H9 (cell line): Measurements from ENCODE around the gene WNT3A. TPM values are rescaled to one million over a fixed set of nuclear protein-coding genes. Genes with fewer than 3 reads are reported as not detected.
"Not testable (repeated sequence)": the region's sequence is repeated elsewhere in the genome, so short reads cannot be mapped to it uniquely, and the experiment has no call there.

Experiments used
- DNase-seq: peaks from one replicate; pipeline ENCODE4 v3.0.0-alpha.2; 2017
- H2AFZ ChIP-seq: one replicate; pipeline ENCODE4 v1.6.1; 2013; ENCODE audit warnings: mild to moderate bottlenecking, low read length, control low read depth, moderate library complexity
- H2AK5ac ChIP-seq: 2 replicates; pipeline ENCODE4 v1.6.1; 2013; ENCODE audit warnings: low read length, control low read depth, mixed read lengths; ENCODE audit not compliant: insufficient read length
- H2BK120ac ChIP-seq: one replicate; pipeline ENCODE4 v1.6.1; 2013; ENCODE audit warnings: low read depth, mild to moderate bottlenecking, low read length, control low read depth, inconsistent platforms; ENCODE audit not compliant: poor library complexity, severe bottlenecking
- H2BK12ac ChIP-seq: 2 replicates; pipeline ENCODE4 v1.6.1; 2013; ENCODE audit warnings: low read length, control low read depth, mixed read lengths, low read depth; ENCODE audit not compliant: insufficient read length
- H2BK15ac ChIP-seq: 2 replicates; pipeline ENCODE4 v1.6.1; 2013; ENCODE audit warnings: low read depth, low read length, control low read depth
- H2BK20ac ChIP-seq: one replicate; pipeline ENCODE4 v1.6.1; 2013; ENCODE audit warnings: low read depth, mild to moderate bottlenecking, low read length, control low read depth, inconsistent platforms; ENCODE audit not compliant: poor library complexity, severe bottlenecking
- H2BK5ac ChIP-seq: 2 replicates; pipeline ENCODE4 v1.6.1; 2013; ENCODE audit warnings: low read length, control low read depth, mixed read lengths; ENCODE audit not compliant: insufficient read length
- H3K14ac ChIP-seq: 2 replicates; pipeline ENCODE4 v1.6.1; 2013; ENCODE audit warnings: low read length, control low read depth; ENCODE audit not compliant: insufficient read depth
- H3K18ac ChIP-seq: 2 replicates; pipeline ENCODE4 v1.6.1; 2013; ENCODE audit warnings: low read depth, mild to moderate bottlenecking, mixed read lengths, low read length, control low read depth; ENCODE audit not compliant: insufficient read length
- H3K23ac ChIP-seq: 2 replicates; pipeline ENCODE4 v1.6.1; 2013; ENCODE audit warnings: low read length, control low read depth, mixed read lengths, low read depth; ENCODE audit not compliant: insufficient read length
- H3K23me2 ChIP-seq: 2 replicates; pipeline ENCODE4 v1.6.1; 2013; ENCODE audit warnings: low read depth, mild to moderate bottlenecking, mixed read lengths, low read length, control low read depth; ENCODE audit not compliant: insufficient read length, poor library complexity, severe bottlenecking
- H3K27ac ChIP-seq: 2 replicates; pipeline ENCODE4 v1.5.1; 2013; ENCODE audit warnings: low read length, control low read depth, mixed read lengths, low read depth; ENCODE audit not compliant: insufficient read length
- H3K27me3 ChIP-seq: 2 replicates; pipeline ENCODE4 v1.6.1; 2013; ENCODE audit warnings: low read length, control low read depth, inconsistent platforms; ENCODE audit not compliant: insufficient read depth
- H3K4ac ChIP-seq: 2 replicates; pipeline ENCODE4 v1.6.1; 2013; ENCODE audit warnings: low read depth, mild to moderate bottlenecking, control low read depth, inconsistent platforms, low read length, moderate library complexity
- H3K4me1 ChIP-seq: 2 replicates; pipeline ENCODE4 v1.6.1; 2013; ENCODE audit warnings: low read length, control low read depth, inconsistent platforms; ENCODE audit not compliant: insufficient read depth
- H3K4me2 ChIP-seq: 2 replicates; pipeline ENCODE4 v1.6.1; 2013; ENCODE audit warnings: low read length, control low read depth, mixed read lengths; ENCODE audit not compliant: insufficient read length, insufficient read depth
- H3K56ac ChIP-seq: 2 replicates; pipeline ENCODE4 v1.6.1; 2013; ENCODE audit warnings: low read depth, mild to moderate bottlenecking, mixed read lengths, low read length, control low read depth; ENCODE audit not compliant: insufficient read length
- H3K79me1 ChIP-seq: 2 replicates; pipeline ENCODE4 v1.6.1; 2013; ENCODE audit warnings: low read depth, mild to moderate bottlenecking, moderate library complexity, low read length, control low read depth, inconsistent platforms; ENCODE audit not compliant: insufficient read depth, poor library complexity, severe bottlenecking
- H3K79me2 ChIP-seq: 2 replicates; pipeline ENCODE4 v1.6.1; 2013; ENCODE audit warnings: low read length, control low read depth, inconsistent platforms; ENCODE audit not compliant: insufficient read depth
- H3K9ac ChIP-seq: 2 replicates; pipeline ENCODE4 v1.6.1; 2013; ENCODE audit warnings: low read length, control low read depth, mixed read lengths; ENCODE audit not compliant: insufficient read length; ENCODE audit errors: extremely low read depth
- H3K9me3 ChIP-seq: one replicate; pipeline ENCODE4 v1.6.1; 2013; ENCODE audit warnings: low read depth, low read length, inconsistent platforms; ENCODE audit not compliant: control insufficient read depth
- H3T11ph ChIP-seq: one replicate; pipeline ENCODE4 v1.6.1; 2013; ENCODE audit warnings: mild to moderate bottlenecking, low read length, control low read depth, inconsistent platforms
- H4K20me1 ChIP-seq: one replicate; pipeline ENCODE4 v1.6.1; 2013; ENCODE audit not compliant: control insufficient read depth, insufficient read length, insufficient read depth
- H4K5ac ChIP-seq: 2 replicates; pipeline ENCODE4 v1.6.1; 2013; ENCODE audit warnings: low read depth, mild to moderate bottlenecking, mixed read lengths, low read length, control low read depth; ENCODE audit not compliant: insufficient read length
- H4K8ac ChIP-seq: replicated peaks from 2 replicates; pipeline ENCODE4 v1.6.1; 2013; ENCODE audit warnings: low read length, control low read depth, mixed read lengths, low read depth; ENCODE audit not compliant: insufficient read length
- H4K91ac ChIP-seq: 2 replicates; pipeline ENCODE4 v1.6.1; 2013; ENCODE audit warnings: low read depth, mild to moderate bottlenecking, moderate library complexity, mixed read lengths, low read length, control low read depth; ENCODE audit not compliant: insufficient read length
- H3K27ac Mint-ChIP-seq, 3 experiments: 2 replicates in 2 of 3; 3 replicates in 1 of 3; pipeline ENCODE4 v1.8.0; 2020 to 2021; ENCODE audit warnings: mixed read lengths in 3 of 3, mild to moderate bottlenecking in 1 of 3, moderate library complexity in 1 of 3
- H3K27me3 Mint-ChIP-seq: 2 replicates; pipeline ENCODE4 v1.8.0; 2021; ENCODE audit warnings: low read depth, mild to moderate bottlenecking, moderate library complexity, mixed read lengths
- H3K36me3 Mint-ChIP-seq, 3 experiments: 2 replicates in 2 of 3; 3 replicates in 1 of 3; pipeline ENCODE4 v1.8.0; 2020 to 2021; ENCODE audit warnings: low read depth in 3 of 3, mixed read lengths in 3 of 3; ENCODE audit not compliant: insufficient read depth in 1 of 3
- H3K4me1 Mint-ChIP-seq, 2 experiments: 2 replicates each; pipeline ENCODE4 v1.8.0; 2020; ENCODE audit warnings: mixed read lengths in 2 of 2
- H3K4me3 Mint-ChIP-seq, 2 experiments: 2 replicates in 1 of 2; 3 replicates in 1 of 2; pipeline ENCODE4 v1.8.0; 2020 to 2021; ENCODE audit warnings: mild to moderate bottlenecking in 2 of 2, mixed read lengths in 2 of 2, moderate library complexity in 1 of 2
- H3K9me3 Mint-ChIP-seq, 2 experiments: 2 replicates in 1 of 2; 3 replicates in 1 of 2; pipeline ENCODE4 v1.8.0; 2020; ENCODE audit warnings: mild to moderate bottlenecking in 2 of 2, mixed read lengths in 2 of 2, moderate library complexity in 1 of 2
- WGBS: extraction: QIAGEN DNeasy Blood & Tissue Kit; methylation state at CpG from one replicate; pipeline ENCODE4 v1.1.7; 2013; ENCODE audit warnings: missing lambda C conversion rate, low lambda C conversion rate, mixed read lengths; ENCODE audit not compliant: insufficient read length; ENCODE audit errors: extremely low coverage; 5-methylcytosine and 5-hydroxymethylcytosine counted together
- total RNA-seq: library from RNA; stranded (reverse); gene quantifications from 2 replicates; pipeline ENCODE4 v1.2.1, GENCODE V29; 2021

WNT3A gene
- total RNA-seq, 1 experiment from 2014 or later: 0.17 TPM

DNA sequence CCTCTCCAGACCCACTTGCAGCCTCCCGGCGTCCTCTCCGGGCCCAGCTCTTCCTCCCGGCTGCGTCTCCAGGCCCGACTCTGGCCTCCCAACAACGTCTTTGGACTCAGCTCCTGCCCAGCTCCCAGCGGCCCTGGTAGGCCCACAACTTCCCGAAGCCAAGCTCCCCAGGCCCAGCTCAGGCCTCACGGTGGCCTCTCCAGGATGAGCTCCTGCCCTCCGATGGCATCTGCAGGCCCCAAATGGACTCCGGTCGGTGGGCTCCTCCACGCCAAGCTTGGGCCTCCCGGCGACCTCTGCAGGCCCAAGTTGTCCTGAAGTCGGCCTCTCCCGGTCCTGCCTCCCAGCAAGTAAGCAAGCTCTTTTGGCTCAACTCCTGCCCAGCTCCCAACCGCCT lies 34.5 kb upstream of the WNT3A start:
- H2BK12ac ChIP-seq, H3T11ph ChIP-seq, H2BK120ac ChIP-seq, H2AK5ac ChIP-seq, H3K79me2 ChIP-seq, H3K79me1 ChIP-seq, H3K23ac ChIP-seq, H3K4ac ChIP-seq, H3K27ac ChIP-seq, H2BK20ac ChIP-seq, H3K27me3 Mint-ChIP-seq, H3K9me3 Mint-ChIP-seq, H2BK15ac ChIP-seq, DNase-seq, H4K8ac ChIP-seq, H3K18ac ChIP-seq, H2AFZ ChIP-seq, H4K20me1 ChIP-seq, H3K27ac Mint-ChIP-seq, H3K14ac ChIP-seq, H3K56ac ChIP-seq, H4K5ac ChIP-seq, H3K27me3 ChIP-seq, H3K4me3 Mint-ChIP-seq, H3K4me2 ChIP-seq, H3K36me3 Mint-ChIP-seq, H4K91ac ChIP-seq, H3K23me2 ChIP-seq, H3K4me1 ChIP-seq, H3K9ac ChIP-seq, H3K4me1 Mint-ChIP-seq, H3K9me3 ChIP-seq, H2BK5ac ChIP-seq: not testable (repeated sequence)
- WGBS: no CpG with 5 or more reads among the region's 19 CpGs

DNA sequence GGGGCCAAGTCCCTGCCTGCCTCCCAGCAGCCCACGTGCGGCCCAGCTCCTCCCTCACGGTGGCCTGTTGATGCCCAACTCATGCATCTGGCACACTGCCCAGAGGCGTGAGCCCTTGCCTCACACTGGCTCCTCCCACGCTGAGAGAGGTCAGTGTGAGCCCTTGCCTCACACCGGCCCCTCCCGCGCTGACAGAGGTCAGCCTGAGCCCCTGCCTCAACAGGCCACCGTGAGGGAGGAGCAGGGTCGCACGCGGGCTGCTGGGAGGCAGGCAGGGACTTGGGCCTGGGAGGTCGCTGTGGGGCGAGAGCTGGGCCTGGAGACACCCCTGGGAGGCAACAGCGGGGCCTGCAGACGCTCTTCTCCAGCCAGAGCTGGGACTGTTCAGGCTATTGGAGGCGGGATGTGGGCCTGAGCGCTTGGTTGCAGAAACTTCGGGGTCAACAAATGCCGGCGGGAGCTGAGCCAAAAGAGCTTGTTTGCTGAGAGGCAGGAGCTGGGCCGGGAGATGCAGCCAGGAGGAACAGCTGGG lies 33.9 kb upstream of the WNT3A start:
- not testable (repeated sequence) for H3K4me1 Mint-ChIP-seq, H4K20me1 ChIP-seq, H3T11ph ChIP-seq, H4K91ac ChIP-seq, H3K9ac ChIP-seq, H3K36me3 Mint-ChIP-seq, H4K5ac ChIP-seq, H3K9me3 ChIP-seq, H3K4me2 ChIP-seq, H3K79me2 ChIP-seq, H3K23ac ChIP-seq, H3K27ac ChIP-seq, H3K14ac ChIP-seq, H2BK5ac ChIP-seq, H3K4me3 Mint-ChIP-seq, H3K9me3 Mint-ChIP-seq, H3K27me3 Mint-ChIP-seq, H2BK120ac ChIP-seq, H2AK5ac ChIP-seq, H4K8ac ChIP-seq, H2BK20ac ChIP-seq, H2BK15ac ChIP-seq, H3K4me1 ChIP-seq, H2BK12ac ChIP-seq, H3K23me2 ChIP-seq, H2AFZ ChIP-seq, H3K18ac ChIP-seq, H3K4ac ChIP-seq, H3K56ac ChIP-seq, H3K27me3 ChIP-seq, H3K79me1 ChIP-seq, DNase-seq
- no CpG with 5 or more reads among the region's 22 CpGs for WGBS
- H3K27ac Mint-ChIP-seq: peak overlapping the region in 1 of 3 experiments; percentile 27; a peak in 1 of 7 replicates
